Heart left ventricle (tissue), 16 donors: ENCODE measurements around the gene ARHGEF12. TPM values are rescaled to one million over a fixed set of nuclear protein-coding genes. Genes with fewer than 3 reads are reported as not detected.
A peak's percentile ranks its signal among the peaks of the same experiment; 100 is the strongest.

ENCODE experiments used
- ATAC-seq, 4 donors: fragments of 200-7000 bp; cut with Tn5 transposase; one replicate each; pipeline ENCODE4 v1.9.1; 2020 to 2022; ENCODE audit warnings: moderate library complexity in 4 of 4, mild to moderate bottlenecking in 3 of 4, moderate number of reproducible peaks in 1 of 4
- DNase-seq, 5 donors: peaks; one replicate each; pipeline ENCODE4 v3.0.0-alpha.2; 2020
- H3K27ac ChIP-seq, 12 donors: fragments of 200-600 bp; sonication (generic) in 4 of 12; one replicate each; pipeline versions ENCODE4 v1.5.0 to v1.8.0; 2016 to 2022; ENCODE audit warnings: mild to moderate bottlenecking in 2 of 12
- H3K27me3 ChIP-seq, 9 donors: fragments of 200-600 bp; sonication (generic) in 2 of 9; one replicate each; pipeline versions ENCODE4 v1.5.1 to v1.8.0; 2016 to 2022; ENCODE audit warnings: mild to moderate bottlenecking in 3 of 9
- H3K36me3 ChIP-seq, 9 donors: fragments of 200-600 bp; sonication (generic) in 2 of 9; one replicate each; pipeline versions ENCODE4 v1.5.0 to v1.8.0; 2018 to 2022; ENCODE audit warnings: mild to moderate bottlenecking in 2 of 9
- H3K4me1 ChIP-seq, 12 donors: fragments of 200-600 bp; sonication (generic) in 4 of 12; one replicate each; pipeline versions ENCODE4 v1.5.0 to v1.8.0; 2016 to 2022; ENCODE audit warnings: mild to moderate bottlenecking in 3 of 12
- H3K4me3 ChIP-seq, 12 donors: fragments of 200-600 bp; sonication (generic) in 4 of 12; one replicate each; pipeline versions ENCODE4 v1.5.0 to v1.8.0; 2017 to 2022; ENCODE audit warnings: mild to moderate bottlenecking in 9 of 12, moderate library complexity in 4 of 12
- H3K9me3 ChIP-seq, 12 donors: fragments of 200-600 bp; sonication (generic) in 4 of 12; one replicate each; pipeline versions ENCODE4 v1.5.0 to v1.8.0; 2016 to 2022; ENCODE audit warnings: mild to moderate bottlenecking in 1 of 12
- CTCF ChIP-seq, 12 donors: fragments of 200-600 bp; sonication (generic) in 4 of 12; IDR thresholded peaks; one replicate each; pipeline versions ENCODE4 v1.5.0 to v1.8.0; 2018 to 2022; ENCODE audit warnings: antibody characterized with exemption in 12 of 12, mild to moderate bottlenecking in 5 of 12
- POLR2A ChIP-seq, 2 donors: fragments of 450-650 bp; IDR thresholded peaks; one replicate each; pipeline ENCODE4 v1.6.1; 2017; ENCODE audit warnings: antibody characterized with exemption in 2 of 2, mild to moderate bottlenecking in 2 of 2, moderate library complexity in 2 of 2
- WGBS, 4 donors: extraction: QIAGEN DNeasy Blood & Tissue Kit in 2 of 4; methylation state at CpG; one replicate each; pipeline versions ENCODE4 v1.1.5 to v1.1.7; 2013 to 2018; 5-methylcytosine and 5-hydroxymethylcytosine counted together
- intact Hi-C, 10 donors: fragments of 100-400 bp; cut with DNase I; formaldehyde crosslinking; loops; one replicate each; pipeline versions ENCODE4 v1.11.1 to v1.14.2; 2022
- polyA plus RNA-seq, 2 donors: library from polyadenylated mRNA; stranded (reverse); fragments of 200-250 nt; gene quantifications; one replicate each; pipeline ENCODE4 v1.2.3, GENCODE V29; 2013
- total RNA-seq, 9 donors: library from RNA; depleted of rRNA in 2 of 9; stranded (reverse); fragments of >200 nt in 2 of 9; fragmentation: NEBNext Ultra II Directional in 3 of 9; extraction: Animal tissue kit (Norgen Biotek cat#: 25700) in 3 of 9; gene quantifications; one replicate each; pipeline versions ENCODE4 v1.1.0 to v1.2.4, GENCODE V29; 2016 to 2023
- donor health status: ischemic (EF 13 %, LVEDD 7.1; RV severe dilation, severe dysfunction).
- donor health status: healthy with polysubstance abuse.
- donor health status: DM: no; HTN: yes; CAD: no.
- donor health status: DM: no; HTN: no; CAD: no.
- donor health status: ischemic (EF 25% LVEDD 6.9; RV normal size, moderate dysfunction).
- donor health status: ischemic (EF 25% LVEDD 5.7; RV mildly dilated, moderate dysfunction).
- donor health status: healthy.
- donor health status: DM: yes; HTN: yes; CAD: no.
- donor health status: ischemic (EF 35%, LVEDD 5.7; RV mildly dilated, moderate dysfunction).
- donor health status: nonischemic (EF 11% LVEDD 7.7; RV severe dilation, severe dysfunction).
- donor health status: DM: yes; HTN: yes; CAD: no.
- donor health status: PGD.
- donor health status: ischemic (EF 29% LVEDD 5.4; RV normal size, mild dysfunction).
- donor health status: nonischemic (EF 23%, LVEDD 6.1; RV moderate dilation, normal function).

The ARHGEF12 gene
- total and polyA plus RNA-seq, 11 donors, result 22.0 to 140 (median 112) TPM

GRCh38 chr11:120317689-120318480 is 18.3 kb upstream of the ARHGEF12 start:
- intact Hi-C loops, result loop anchor here in 1 of 10 donors (10.0 kb wide), 1 partner anchor 367 kb away; no protein-coding TSS in a partner anchor
- ATAC-seq, result no peak
- peaks cover 0 to 33% (median 16%) of the 10 kb centered on the region in 12 donors for H3K4me1 ChIP-seq
- H3K4me3 ChIP-seq, result no peak overlapping the region
- 84 to 88% (median 85%) methylated on average over 10 of the region's 10 CpGs for WGBS, 4 donors
- peak overlapping the region in 10 of 12 donors; percentile 45 to 69 (median 62) for H3K27ac ChIP-seq
- no peaks in the 10 kb centered on the region for H3K36me3 ChIP-seq
- no peak for TF ChIP-seq POLR2A (IDR thresholded peaks at IDR 0.05)
- no peak for TF ChIP-seq CTCF (IDR thresholded peaks at IDR 0.05)
- peak in 1 of 5 donors; percentile 22 for DNase-seq
- peaks cover 0 to 9% (median 0%) of the 10 kb centered on the region in 9 donors for H3K27me3 ChIP-seq
- no peaks in the 10 kb centered on the region for H3K9me3 ChIP-seq

- no peak for DNase-seq
- peaks cover 0 to 33% (median 16%) of the 10 kb centered on the region in 12 donors for H3K4me1 ChIP-seq
- intact Hi-C loops, result loop anchor here in 1 of 10 donors (10.0 kb wide), 1 partner anchor 366 kb away; no protein-coding TSS in a partner anchor
- peaks cover 0 to 15% (median 0%) of the 10 kb centered on the region in 9 donors for H3K27me3 ChIP-seq
- no peak for TF ChIP-seq CTCF (IDR thresholded peaks at IDR 0.05)
- no peak for TF ChIP-seq POLR2A (IDR thresholded peaks at IDR 0.05)
- H3K4me3 ChIP-seq, result no peak overlapping the region
- no peak for ATAC-seq
- no peak overlapping the region for H3K27ac ChIP-seq
- H3K9me3 ChIP-seq, result no peaks in the 10 kb centered on the region
- 67 to 86% (median 77%) methylated on average over 4 of the region's 4 CpGs for WGBS, 4 donors
- no peaks in the 10 kb centered on the region for H3K36me3 ChIP-seq
These were observed 17.3 kb upstream of the ARHGEF12 start for GRCh38 chr11:120318906-120319305.

GRCh38 chr11:120324932-120325810 is 11.0 kb upstream of the ARHGEF12 start, which contains the start of gene TLCD5:
Gene TLCD5, plus strand, starts transcription at chr11:120325299. Its CDS starts 2,143 bp downstream, at chr11:120327442.
- Histone ChIP-seq H3K9me3 (no peaks in the 10 kb centered on the region), H3K27ac (peak within 1 kb of the TSS; percentile 87 to 98 (median 94)), H3K4me1 (peaks cover 0 to 32% (median 20%) of the 10 kb centered on the region in 12 donors), H3K4me3 (peak within 1 kb of the TSS; percentile 63 to 97 (median 78)), H3K27me3 (peaks cover 0 to 42% (median 0%) of the 10 kb centered on the region in 9 donors), H3K36me3 (peaks cover 0 to 19% (median 6%) of the 10 kb centered on the region in 9 donors)
- TF ChIP-seq POLR2A (IDR thresholded peaks at IDR 0.05), result peak in 1 of 2 donors; percentile 85
- TF ChIP-seq CTCF (IDR thresholded peaks at IDR 0.05), result peak in 4 of 12 donors; percentile 8 to 37 (median 28)
- intact Hi-C loops, result loop anchor here in 1 of 10 donors (10.0 kb wide), 1 partner anchor 360 kb away; no protein-coding TSS in a partner anchor
- peak; percentile 76 to 84 (median 81) for DNase-seq
- WGBS, 4 donors, result 0 to 2% (median 1%) methylated on average over 27 to 84 of the region's 84 CpGs
- ATAC-seq, result peak; percentile 33 to 82 (median 76)
